GM19023 (cell line): Measurements from ENCODE around the gene CD244.
"Not testable (repeated sequence)": the region's sequence is repeated elsewhere in the genome, so short reads cannot be mapped to it uniquely, and the experiment has no call there.

Experiments used
- ATAC-seq: cut with Tn5 transposase; IDR thresholded peaks from one replicate; pipeline ENCODE4 v1.9.1; 2021; ENCODE audit warnings: mild to moderate bottlenecking, moderate library complexity; ENCODE audit not compliant: unreplicated experiment

Gene CD244

GRCh38 chr1:160862203-160863060, at the start of gene CD244:
TSS of gene CD244 (minus strand) at chr1:160862887. CDS start at chr1:160862677, 210 bp downstream.
- ATAC-seq, result peak; percentile 89

GRCh38 chr1:160911925-160912324, 49.2 kb upstream of the CD244 start:
- ATAC-seq, result no peak

- no peak for ATAC-seq
Observed at GRCh38 chr1:160911441-160911840, 48.8 kb upstream of the CD244 start.

- ATAC-seq, result no peak
Observed at GRCh38 chr1:160910170-160910750, 47.6 kb upstream of the CD244 start.

- ATAC-seq, result no peak
Observed at GRCh38 chr1:160907976-160908375, 45.3 kb upstream of the CD244 start.

- ATAC-seq, result no peak
Observed at GRCh38 chr1:160905617-160905989, 42.9 kb upstream of the CD244 start.

GRCh38 chr1:160904783-160905616, 42.3 kb upstream of the CD244 start:
- ATAC-seq, result no peak

- not testable (repeated sequence) for ATAC-seq
Observed at GRCh38 chr1:160902251-160902650, 39.6 kb upstream of the CD244 start.

GRCh38 chr1:160901768-160902167, 39.1 kb upstream of the CD244 start:
- no peak for ATAC-seq

GRCh38 chr1:160900683-160901082, 38.0 kb upstream of the CD244 start:
- ATAC-seq, result not testable (repeated sequence)

GRCh38 chr1:160894368-160895135, 31.9 kb upstream of the CD244 start:
- not testable (repeated sequence) for ATAC-seq

- no peak for ATAC-seq
Observed at GRCh38 chr1:160891474-160891873, 28.8 kb upstream of the CD244 start.

- ATAC-seq, result no peak
Observed at GRCh38 chr1:160888926-160889325, 26.2 kb upstream of the CD244 start.

- no peak for ATAC-seq
Observed at GRCh38 chr1:160887071-160887470, 24.4 kb upstream of the CD244 start.

GRCh38 chr1:160885042-160885441, 22.4 kb upstream of the CD244 start, which contains the start of gene ITLN1:
TSS of gene ITLN1 (minus strand) at chr1:160885180. CDS start at chr1:160884877, 303 bp downstream.
- ATAC-seq, result no peak

- no peak for ATAC-seq
Observed at GRCh38 chr1:160884579-160884978, 21.9 kb upstream of the CD244 start.

- ATAC-seq, result no peak
Observed at GRCh38 chr1:160883581-160884513, 21.2 kb upstream of the CD244 start.

GRCh38 chr1:160882582-160882981, 19.9 kb upstream of the CD244 start:
- no peak for ATAC-seq

GRCh38 chr1:160881264-160881663, 18.6 kb upstream of the CD244 start:
- ATAC-seq, result not testable (repeated sequence)
